ENCODE data around the gene IFNAR1.

DNA sequence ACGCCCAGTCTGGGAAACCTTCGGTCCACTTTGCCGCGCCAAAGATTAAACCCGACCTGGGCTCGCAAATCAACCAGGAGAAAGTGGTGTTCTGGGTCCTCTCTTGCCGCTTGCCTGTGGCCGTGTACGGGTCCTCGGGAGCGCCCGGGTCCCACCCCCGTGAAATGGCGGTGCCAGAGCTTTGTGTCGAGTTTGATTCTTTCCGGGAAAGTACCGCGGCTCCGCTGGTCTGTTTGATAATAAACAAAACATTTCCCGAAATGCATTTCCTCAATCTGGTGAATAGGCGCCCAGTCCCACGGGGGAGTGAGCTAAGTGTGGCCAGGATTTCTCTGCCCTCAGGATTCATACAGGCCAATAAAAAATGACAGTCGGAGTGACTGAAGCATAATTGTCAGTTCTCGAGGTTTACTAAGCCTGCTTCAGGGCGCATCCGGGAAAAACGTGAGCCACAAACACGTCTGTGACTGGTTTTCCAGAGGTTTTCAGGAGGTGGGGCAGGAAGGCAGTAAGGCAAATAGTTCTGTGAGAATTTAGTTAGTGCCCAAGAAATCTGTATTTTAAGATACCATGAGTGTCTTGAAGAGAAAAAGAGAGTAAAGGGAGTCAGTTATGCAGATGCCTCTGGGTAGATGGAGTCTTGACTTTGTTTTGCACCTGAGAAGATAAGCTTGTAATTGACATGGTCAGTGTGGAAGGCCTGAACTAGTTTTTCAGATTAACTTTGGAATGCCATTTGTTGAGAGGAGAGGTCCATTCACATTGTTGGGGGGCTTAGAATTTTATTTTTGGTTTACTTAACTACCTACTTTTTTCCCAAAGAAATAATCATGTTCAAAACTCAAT lies 675 bp downstream of the IFNAR1 start:
- TF ChIP-seq, protein P1, sequence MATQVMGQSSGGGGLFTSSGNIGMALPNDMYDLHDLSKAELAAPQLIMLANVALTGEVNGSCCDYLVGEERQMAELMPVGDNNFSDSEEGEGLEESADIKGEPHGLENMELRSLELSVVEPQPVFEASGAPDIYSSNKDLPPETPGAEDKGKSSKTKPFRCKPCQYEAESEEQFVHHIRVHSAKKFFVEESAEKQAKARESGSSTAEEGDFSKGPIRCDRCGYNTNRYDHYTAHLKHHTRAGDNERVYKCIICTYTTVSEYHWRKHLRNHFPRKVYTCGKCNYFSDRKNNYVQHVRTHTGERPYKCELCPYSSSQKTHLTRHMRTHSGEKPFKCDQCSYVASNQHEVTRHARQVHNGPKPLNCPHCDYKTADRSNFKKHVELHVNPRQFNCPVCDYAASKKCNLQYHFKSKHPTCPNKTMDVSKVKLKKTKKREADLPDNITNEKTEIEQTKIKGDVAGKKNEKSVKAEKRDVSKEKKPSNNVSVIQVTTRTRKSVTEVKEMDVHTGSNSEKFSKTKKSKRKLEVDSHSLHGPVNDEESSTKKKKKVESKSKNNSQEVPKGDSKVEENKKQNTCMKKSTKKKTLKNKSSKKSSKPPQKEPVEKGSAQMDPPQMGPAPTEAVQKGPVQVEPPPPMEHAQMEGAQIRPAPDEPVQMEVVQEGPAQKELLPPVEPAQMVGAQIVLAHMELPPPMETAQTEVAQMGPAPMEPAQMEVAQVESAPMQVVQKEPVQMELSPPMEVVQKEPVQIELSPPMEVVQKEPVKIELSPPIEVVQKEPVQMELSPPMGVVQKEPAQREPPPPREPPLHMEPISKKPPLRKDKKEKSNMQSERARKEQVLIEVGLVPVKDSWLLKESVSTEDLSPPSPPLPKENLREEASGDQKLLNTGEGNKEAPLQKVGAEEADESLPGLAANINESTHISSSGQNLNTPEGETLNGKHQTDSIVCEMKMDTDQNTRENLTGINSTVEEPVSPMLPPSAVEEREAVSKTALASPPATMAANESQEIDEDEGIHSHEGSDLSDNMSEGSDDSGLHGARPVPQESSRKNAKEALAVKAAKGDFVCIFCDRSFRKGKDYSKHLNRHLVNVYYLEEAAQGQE (IDR thresholded peaks at IDR 0.05; ENCODE audit: insufficient read depth in 1 of 2, low read depth in 2 of 2, low read length in 2 of 2): no peak
- no peak; the same call in 1 of the 2 replicates for TF ChIP-seq POLR2AphosphoS5 (IDR thresholded peaks at IDR 0.05; ENCODE audit: low read depth, low read length)
